Measurements from ENCODE around the gene SPIRE1. TPM values are rescaled to one million over a fixed set of nuclear protein-coding genes. Genes with fewer than 3 reads are reported as not detected.
A peak's percentile ranks its signal among the peaks of the same experiment; 100 is the strongest.
"Not testable (repeated sequence)": the region's sequence is repeated elsewhere in the genome, so short reads cannot be mapped to it uniquely, and the experiment has no call there.

The SPIRE1 gene
- total RNA-seq, 1 donor from 2014 or later = 24.9 TPM

DNA sequence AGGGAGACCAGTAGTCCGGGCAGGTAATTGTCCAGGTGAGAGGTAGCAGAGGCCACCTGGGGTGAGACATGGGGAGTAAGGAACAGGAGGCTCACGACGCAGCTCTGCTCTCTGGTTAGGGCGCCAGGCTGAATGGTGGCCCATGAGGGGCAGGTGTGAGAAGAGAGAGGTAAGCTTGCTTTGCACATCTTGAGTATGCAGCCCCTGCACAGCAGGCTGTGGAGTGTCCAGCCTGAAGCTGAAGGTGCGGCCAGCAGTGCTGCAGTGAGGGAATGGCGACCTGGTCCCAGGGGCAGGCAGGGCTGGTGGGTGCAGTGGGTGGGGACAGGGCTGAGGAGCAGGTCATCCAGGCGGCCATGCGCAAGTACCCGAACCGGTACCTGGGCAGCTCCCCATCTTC, 234.5 kb downstream of the SPIRE1 start:
- DNase-seq (ENCODE audit: extremely low read depth, low read depth, low spot score) = no peak

DNA sequence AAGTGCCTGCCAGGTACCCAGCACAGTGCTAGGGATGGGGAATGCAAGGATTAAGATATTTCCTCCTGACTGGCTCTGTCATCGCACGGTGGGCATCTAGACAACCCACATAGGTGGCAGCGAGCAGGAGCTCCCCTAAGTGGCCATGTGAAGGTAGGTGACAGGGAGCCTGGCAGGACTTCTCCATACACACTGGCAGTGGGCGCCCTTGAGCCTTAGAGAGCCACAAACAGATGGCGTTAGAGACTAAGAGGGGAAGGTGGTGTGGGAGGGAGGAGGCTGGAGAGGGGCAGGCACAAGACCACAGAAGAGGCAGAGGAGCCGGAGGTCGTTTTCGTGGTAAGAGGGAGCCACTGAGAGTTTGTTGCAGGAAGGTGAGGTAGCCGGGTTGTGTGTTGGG, 235.0 kb downstream of the SPIRE1 start:
- DNase-seq (ENCODE audit: extremely low read depth, low read depth, low spot score) = no peak

DNA sequence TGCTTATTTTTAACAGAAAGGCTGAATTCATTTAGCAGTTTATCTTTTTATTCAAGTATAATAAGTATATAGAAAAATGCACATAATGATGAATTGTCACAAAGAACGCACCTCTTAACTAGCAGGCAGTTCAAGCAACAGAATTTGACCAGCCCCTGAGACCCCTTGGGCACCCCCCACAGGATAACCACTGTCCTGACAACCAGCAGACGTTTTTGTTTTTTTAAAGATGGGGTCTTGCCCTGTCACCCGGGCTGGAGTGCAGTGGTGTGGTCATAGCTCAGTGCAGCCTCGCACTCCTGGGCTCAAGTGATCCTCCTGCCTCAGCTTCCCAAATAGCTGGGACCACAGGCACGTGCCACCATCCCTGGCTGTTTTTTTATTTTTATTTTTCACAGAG, 236.2 kb downstream of the SPIRE1 start:
- no peak for DNase-seq (ENCODE audit: extremely low read depth, low read depth, low spot score)

DNA sequence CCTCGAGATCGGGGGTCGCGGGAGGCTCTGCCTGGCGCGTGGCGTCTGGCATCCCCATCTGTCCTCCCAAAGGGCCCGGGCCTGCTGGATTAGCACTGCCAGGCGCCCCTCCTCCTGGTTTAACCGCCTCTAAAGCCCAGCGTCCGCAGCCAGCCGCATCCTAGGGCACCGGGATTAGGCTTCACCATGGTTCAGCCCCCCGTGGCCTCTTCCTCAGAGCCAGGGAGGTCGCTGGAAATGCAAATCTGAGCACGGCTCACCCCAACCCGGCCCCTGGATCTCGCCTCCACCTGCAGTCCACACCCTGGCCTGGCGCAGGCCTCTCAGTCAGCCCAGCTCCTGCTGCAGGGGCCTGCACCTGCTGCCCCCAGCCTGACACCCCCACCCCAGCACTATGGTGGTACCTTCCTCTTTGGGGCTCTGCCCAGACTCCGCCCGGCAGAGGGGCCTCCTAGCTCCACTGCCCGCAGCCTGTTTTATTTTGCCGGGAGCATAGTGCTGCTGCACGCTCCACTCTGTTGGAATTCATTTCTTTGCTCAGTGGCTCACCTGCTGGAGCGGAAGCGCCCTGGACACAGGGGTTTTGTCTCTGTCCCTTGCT, 237.0 kb downstream of the SPIRE1 start:
- no peak for DNase-seq (ENCODE audit: extremely low read depth, low read depth, low spot score)

DNA sequence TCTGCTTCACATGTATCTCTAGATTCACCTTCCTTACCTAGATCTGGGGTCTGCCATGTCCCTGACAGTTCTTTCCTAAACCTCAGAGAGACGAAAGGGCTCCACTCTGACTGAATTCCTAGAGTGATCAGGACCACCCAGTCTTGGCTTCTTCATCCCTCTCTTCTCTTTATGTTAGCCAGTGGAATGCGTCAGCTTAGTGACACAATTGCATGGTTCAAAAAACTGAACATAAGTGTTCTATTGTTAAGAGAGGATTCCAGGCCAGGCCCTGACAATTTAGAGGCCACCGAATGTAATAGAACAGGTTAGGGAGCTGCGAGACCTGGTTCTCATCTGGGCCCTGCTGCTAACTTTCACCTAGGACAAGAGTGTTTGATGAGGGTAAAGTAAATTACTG, 240.2 kb downstream of the SPIRE1 start:
- no peak for DNase-seq (ENCODE audit: extremely low read depth, low read depth, low spot score)

DNA sequence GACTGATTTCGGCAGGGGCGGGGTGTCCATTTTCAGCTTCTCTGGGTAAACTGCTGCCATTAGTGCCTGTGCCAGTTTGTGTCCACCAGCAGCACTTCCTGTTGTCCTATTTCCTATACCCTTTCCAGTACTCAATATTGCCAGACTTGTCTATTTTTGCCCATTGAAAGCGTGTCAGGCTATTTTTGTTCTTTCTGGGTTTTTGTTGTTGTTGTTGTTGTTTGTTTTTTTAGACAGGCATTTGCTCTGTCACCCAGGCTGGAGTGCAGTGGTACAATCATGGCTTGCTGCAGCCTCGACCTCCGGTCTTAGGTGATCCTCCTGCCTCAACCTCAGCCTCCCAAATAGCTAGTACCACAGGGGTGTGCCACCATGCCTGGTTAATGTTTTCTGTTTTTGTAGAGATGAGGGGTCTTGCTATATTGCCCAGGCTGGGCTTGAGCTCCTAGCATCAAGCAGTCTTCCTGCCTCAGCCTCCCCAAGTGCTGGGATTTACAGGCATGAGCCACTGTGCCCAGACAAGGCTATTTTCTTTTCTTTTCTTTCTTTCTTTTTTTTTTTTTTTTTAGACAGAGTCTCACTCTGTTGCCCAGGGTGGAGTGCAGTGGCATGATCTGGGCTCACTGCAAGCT, 241.7 kb downstream of the SPIRE1 start:
- DNase-seq (ENCODE audit: extremely low read depth, low read depth, low spot score) = no peak

DNA sequence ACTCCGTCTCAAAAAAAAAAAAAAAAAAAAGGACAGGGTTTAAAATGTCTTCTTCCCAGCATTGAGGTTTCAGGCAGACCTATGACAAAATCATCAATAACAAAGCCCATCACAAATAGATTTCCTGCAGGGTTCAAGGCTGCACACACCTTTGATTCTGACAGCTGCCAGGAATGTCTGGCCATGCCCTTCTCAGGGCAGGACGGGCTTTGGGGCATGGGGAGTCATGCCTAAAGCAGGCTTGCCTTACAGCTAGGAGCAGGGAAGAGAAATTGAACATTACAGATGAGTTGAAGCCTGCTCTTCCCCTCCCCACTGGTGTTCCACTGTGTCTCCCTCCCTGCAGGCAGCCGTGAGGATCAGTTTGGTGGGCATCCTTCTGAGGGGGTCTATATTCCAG, 246.5 kb downstream of the SPIRE1 start:
- DNase-seq (ENCODE audit: extremely low read depth, low read depth, low spot score) = no peak

DNA sequence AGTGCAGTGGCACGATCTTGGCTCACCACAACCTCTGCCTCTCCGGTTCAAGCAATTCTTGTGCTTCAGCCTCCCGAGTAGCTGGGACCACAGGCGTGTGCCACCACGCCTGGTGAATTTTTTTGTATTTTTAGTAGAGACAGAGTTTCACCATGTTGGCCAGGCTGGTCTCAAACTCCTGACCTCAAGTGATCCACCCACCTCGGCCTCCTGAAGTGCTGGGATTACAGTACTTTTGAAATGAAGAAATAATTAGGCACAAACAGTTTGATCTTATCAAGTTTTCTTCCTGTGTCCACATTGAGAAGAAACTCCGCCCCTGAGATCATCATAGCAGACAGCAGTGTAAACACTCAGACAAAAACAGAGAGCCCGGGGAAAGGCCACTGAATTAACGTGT, 247.2 kb downstream of the SPIRE1 start:
- DNase-seq (ENCODE audit: extremely low read depth, low read depth, low spot score) = not testable (repeated sequence)

DNA sequence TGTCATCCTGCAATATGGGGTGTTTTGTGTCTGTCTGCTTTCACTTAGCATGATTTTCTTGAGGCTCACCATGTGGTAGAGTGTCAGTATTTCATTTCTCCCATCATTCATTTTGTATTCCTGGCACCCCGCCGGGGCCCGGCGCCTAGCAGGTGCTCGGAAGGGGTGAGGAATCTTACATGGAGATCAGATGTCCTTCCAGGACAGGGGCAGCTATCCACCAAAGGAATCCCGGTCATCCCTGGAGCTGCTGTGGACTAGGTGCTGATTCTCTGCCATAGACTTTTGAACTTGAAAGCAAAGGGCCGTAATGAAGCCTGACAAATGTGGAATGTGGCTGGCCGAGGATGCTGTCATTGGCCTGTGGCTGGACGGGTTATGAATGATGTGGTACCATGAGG, 247.8 kb downstream of the SPIRE1 start:
- DNase-seq (ENCODE audit: extremely low read depth, low read depth, low spot score) = no peak

DNA sequence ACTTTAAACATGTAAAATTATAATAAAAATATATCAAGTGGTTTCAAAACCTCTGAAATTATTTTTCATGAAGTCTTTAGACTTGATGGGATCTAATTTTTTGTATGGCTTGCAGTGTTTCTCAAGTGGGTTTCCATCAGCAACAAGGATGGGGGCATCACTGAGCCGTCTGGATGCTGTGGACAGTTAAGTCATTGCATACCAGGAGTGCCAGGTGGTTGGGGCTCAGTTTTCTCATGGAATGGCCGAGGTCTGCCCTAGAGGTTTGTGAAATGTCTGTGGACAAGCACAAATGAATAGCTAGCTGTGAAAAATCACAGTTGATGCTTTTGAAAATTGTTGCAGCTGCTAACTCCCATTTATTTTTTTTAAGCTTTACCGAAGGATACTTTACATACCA, 248.4 kb downstream of the SPIRE1 start:
- no peak for DNase-seq (ENCODE audit: extremely low read depth, low read depth, low spot score)

DNA sequence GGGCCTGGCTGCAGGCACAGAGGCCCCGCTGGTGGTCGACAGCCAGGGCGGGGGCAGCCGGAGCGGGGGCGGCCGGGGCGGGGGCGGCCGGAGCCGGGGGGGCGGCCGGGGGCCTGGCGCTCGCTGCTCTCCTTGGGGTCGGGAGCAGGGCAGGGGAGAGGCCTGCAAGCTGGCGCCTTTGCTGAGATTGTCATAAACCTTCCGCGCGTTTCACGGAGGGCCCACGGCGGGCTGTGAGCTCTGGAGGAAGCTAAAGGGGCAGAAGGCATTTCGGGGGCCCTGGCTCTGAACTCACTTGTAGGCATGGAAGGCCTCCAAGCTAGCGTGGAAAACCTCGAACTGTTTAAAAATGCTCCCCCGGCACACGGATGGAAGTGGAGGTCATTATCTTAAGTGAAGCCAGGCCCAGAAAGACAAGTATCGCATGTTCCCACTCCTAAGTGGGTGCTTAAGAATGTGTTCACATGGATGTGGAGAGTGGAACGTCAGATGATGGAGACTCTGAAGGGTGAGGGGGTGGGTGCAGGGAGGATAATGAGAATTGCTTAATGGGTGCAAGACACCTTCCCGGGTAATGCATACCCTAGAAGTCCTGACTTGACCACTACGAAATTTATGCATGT, 249.5 kb downstream of the SPIRE1 start:
- no peak for DNase-seq (ENCODE audit: extremely low read depth, low read depth, low spot score)

DNA sequence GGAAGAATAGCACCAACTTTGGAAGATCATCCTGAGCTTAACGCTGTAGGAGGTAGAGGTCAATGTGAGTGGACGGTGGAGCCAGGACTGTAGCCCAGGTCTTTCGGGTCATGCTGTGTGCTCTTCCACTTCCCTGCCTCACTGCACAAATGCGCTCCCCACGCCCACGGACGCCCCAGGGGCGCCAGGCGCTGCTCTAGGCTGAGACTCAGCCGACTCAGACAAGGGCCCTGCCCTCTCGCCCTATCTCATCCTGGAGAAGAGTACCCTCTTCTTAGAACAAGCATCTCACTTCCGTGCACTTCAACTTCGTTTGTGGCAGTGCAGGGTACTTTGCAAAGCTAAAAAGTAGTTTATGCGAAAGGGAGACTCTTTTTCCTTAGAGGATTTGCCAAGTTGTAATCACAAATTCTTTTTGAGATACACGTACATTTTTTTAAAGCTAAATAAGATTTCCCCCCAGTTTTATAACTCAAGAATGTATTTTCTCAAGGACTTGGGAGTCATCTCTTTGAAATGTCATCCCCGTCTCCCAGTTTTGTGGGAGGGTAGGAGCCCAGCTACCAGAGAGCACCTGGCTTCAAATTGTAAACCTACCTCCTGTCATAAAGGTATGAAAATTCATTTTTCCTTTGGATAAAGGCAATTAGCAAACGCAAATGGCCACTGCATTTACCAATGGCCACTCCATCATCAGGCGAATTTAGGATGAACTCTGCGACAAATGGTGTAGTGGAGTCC, 251.4 kb downstream of the SPIRE1 start:
- no peak for DNase-seq (ENCODE audit: extremely low read depth, low read depth, low spot score)

DNA sequence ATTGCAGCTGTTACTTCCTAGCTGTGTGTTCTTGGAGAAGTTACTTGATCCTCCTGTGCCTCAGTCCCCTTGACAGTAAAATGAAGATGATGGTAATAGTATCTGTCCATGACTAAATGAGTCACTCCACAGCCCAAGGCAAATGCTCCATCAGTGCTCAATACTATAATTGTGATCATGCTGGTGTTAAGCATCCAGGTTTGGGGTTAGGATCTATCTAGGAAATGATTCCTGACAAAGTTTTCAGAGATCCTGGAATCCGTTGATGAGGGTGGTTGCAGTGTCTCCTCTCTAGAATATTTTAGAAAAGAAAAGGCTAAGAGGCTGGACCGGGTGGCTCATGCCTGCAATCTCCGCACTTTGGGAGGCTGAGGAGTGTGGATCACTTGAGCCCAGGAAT, 252.8 kb downstream of the SPIRE1 start:
- no peak for DNase-seq (ENCODE audit: extremely low read depth, low read depth, low spot score)

DNA sequence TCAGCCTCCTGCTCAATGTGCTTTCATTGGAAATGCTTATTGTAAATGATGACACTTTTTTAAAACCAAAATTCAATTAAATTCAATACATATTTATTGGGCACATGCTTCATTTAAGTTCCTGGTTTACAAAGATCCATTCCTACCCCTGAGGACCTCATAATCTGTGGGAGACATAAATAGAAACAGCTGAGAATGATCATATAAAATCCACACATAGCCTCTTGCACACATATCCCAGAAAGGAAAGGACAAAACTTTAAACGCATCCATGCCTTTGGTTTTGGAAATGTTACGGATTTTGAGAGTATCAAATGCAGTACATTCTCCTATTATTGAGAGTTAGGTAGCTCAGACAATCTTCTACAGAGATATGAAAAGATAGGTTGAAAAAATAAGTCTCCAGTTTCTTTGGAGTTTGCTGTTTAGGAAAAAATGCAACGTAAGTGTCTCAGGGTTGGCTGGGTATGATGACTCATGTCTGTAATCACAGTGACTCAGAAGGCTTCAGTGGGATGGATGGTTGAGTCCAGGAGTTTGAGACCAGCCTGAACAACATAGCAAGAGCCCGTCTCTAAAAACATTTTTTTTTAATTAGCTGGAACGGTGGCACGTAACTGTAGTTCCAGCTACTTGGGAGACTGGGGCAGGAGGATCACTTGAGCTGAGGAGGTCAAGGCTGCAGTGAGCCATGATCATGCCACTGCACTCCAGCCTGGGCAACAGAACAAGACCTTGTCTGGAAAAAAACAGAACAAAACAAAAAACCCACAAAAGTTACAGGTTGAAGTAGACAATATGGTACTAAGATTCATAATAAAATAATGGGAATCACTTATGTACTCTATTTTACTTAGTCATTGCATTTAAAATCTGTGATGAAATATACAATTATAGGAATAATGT, 254.1 kb downstream of the SPIRE1 start:
- DNase-seq (ENCODE audit: extremely low read depth, low read depth, low spot score) = peak; percentile 37

DNA sequence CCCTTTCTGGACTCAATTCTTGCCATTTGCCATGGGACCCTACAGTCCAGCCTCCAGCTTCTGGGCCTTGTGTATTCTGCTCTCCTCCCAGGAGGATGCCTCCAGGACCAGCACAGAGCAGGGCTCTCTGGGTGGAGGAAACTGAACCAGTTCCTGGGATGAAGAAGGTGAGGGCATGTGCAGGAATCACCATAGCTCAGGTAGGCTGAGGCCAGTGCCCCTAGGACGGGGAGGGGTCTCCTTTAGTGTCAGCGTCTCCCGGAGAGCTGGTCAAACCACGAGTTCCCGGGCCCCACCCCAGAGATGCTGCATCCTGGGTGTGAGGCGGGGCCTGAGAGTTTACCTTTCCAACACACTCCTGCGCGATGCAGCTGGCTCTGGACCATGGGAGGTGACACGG, 256.0 kb downstream of the SPIRE1 start:
- no peak for DNase-seq (ENCODE audit: extremely low read depth, low read depth, low spot score)

DNA sequence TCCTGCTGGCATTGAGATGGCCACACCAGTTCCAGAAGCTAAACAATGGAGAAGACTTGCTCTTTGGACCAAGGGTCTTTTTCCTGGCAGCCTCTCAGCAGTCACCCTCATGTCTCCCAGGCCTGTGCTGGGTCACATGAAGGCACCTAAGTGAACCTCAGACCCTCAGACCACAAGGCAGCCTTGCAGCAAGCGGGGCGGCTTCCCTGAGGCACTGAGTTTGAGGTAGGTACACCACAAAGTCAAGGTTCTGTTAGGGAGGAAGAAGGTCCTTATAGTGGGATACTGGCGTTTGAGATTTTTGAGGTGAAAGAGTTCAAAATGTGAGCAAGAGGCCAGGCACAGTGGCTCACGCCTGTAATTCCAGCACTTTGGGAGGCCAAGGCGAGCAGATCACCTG, 258.7 kb downstream of the SPIRE1 start:
- DNase-seq (ENCODE audit: extremely low read depth, low read depth, low spot score) = no peak

DNA sequence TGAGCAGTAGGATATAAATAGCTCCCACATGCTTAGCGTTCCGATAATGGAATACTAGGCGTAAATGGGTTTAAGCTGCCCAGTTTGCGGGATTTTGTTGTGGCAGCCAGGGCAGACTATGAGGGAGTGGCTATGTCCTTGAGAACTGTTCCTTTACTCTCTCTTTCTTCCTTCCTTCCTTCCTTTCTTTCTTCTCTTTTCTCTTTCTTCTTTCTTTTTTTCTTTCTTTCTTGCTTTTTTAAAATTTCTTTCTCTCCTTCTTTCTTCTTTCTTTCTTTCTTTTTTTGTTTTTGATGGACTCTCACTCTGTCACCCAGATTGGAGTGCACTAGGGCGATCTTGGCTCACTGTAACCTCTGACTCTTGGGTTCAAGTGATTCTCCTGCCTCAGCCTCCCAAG, 259.3 kb downstream of the SPIRE1 start:
- DNase-seq (ENCODE audit: extremely low read depth, low read depth, low spot score) = no peak

DNA sequence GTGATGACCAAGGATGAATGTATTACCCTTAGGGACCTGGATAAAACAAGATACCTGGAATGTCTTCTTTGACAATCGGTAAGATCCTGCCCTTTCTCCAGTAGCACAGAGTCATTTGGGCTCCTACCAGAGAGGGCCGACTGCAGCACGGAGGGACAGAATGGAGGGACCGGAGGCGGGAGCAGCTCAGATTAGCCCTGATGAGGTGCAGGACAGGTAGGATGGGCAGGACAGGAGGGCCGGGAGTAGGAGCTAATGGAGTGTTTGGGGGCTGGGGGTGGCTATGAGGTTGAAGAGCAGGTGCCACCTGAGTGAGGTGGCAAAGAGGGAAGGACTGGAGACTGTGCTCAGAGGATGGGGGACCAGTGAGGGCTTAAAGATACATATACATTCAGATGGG, 260.1 kb downstream of the SPIRE1 start:
- DNase-seq (ENCODE audit: extremely low read depth, low read depth, low spot score) = no peak

DNA sequence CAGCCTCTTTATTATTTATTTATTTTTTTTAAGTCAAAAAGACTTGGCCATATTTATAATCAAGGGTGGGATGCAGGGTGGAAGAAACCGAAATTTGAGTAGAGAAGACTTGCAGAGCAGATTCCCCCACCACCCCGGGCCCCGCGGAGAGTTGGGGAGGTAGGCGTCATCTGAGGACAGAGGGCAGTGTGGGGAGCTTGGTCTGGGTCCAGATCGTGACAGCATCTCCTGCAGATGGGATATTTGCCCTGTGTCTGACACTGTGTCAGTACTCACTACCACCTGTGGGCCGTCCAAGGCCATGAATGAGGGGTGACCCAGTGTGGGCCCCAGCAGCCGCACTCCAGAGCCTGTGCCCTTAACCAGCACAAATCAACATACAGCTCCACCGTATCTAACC, 260.7 kb downstream of the SPIRE1 start:
- no peak for DNase-seq (ENCODE audit: extremely low read depth, low read depth, low spot score)
